ENCODE results near the gene MLX. TPM values are rescaled to one million over a fixed set of nuclear protein-coding genes. Genes with fewer than 3 reads are reported as not detected.
"Not testable (repeated sequence)": the region's sequence is repeated elsewhere in the genome, so short reads cannot be mapped to it uniquely, and the experiment has no call there.

Gene MLX
- total RNA-seq, 1 donor from 2014 or later = 54.8 TPM

DNA sequence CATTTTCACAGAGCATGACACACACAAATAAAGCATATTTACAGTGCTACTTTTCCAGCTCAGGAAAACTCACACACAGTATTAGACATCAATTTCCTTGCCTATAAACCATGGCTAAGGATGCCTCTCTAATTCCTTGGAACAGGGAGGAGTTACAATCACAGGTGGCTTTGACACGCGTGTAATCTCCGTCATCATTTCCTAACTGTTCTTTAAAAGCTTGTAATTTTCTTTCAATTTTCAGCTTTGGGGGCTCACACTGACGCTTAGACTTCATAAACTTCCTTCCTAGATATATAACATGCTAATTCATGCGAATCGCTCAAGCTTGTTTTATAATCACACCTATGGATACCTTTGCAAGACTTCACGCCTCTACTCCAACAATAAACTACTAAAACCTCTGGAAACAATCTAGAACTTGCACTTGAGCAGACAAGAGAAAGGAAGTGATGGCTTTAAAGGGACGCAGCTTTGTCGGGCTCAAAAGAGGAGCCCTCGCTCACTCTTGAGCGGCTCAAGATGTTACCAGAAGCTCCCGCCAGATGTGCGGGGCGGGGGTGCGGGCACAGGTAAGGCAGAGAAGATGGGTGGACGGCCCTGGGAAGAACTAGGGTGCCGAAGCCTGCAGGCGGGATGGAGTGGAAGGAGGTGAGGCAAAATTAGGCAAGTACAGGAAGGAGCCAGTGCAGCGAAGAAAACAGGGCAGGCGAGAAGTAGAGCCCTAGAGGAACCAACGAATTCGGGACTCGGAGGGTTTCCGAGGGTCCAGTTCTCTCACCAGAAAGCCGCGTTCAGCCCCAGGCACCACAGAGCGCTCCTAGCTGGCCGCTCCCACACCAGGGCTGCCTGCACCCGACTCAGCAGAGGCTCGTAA, 41.6 kb downstream of the MLX start:
- DNase-seq (ENCODE audit: low spot score) = peak; percentile 19
- intact Hi-C loops (cut with micrococcal nuclease) = loop anchor here (1.0 to 2.0 kb wide), 3 partner anchors 30 to 69 kb away; partner anchors contain the start of gene COASY
- Mint-ChIP-seq H3K4me1 (ENCODE audit: low read depth) (peaks cover 19% of the 10 kb centered on the region), H3K4me3 (ENCODE audit: low read depth) (peak overlapping the region; percentile 98), H3K9me3 (no peaks in the 10 kb centered on the region), H3K27ac (peak overlapping the region; percentile 92), H3K27me3 (ENCODE audit: low read depth) (no peaks in the 10 kb centered on the region), H3K36me3 (ENCODE audit: low read depth) (peaks cover 37% of the 10 kb centered on the region)

DNA sequence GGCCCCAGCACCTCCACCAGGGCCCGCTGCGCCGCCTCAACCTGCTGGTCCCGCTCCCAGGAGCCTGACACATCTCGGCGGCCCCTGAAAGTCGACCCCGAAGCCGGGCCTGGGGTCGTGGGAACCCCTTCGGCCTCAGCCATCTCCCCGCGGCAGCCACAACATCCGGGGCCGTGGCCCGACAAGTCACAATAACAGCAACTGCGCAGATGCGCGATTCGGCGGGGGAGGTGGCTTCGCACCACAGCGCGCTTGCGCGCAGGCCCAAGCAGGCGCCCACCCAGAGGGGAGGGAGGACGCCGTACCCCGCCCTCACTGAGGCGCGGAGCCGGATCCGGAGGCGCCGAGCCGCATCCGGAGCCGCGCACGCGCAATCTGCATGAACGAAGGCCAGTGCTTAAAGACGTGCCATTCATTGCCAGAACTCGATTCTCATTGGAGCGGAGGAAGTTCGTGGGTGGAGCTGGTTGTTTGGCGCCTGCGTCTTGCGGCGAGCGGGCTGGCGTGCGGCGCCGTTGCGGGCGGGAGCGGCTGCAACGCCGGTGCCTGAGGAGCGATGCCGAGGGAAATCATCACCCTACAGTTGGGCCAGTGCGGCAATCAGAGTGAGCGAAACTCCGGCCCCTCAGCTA, 42.4 kb downstream of the MLX start, which contains the start of the genes RETREG3 and TUBG1:
RETREG3 (minus strand) TSS at position 193 of the 632 bp plus-strand sequence; CDS start at position 143, 50 bp downstream.
TUBG1 (plus strand) TSS at position 502 of the 632 bp plus-strand sequence; CDS start at position 557, 55 bp downstream.
- Mint-ChIP-seq H3K27me3 (ENCODE audit: low read depth) (no peaks in the 10 kb centered on the region), H3K4me1 (ENCODE audit: low read depth) (peaks cover 19% of the 10 kb centered on the region), H3K4me3 (ENCODE audit: low read depth) (peak within 1 kb of the TSS; percentile 98), H3K9me3 (no peaks in the 10 kb centered on the region), H3K27ac (peak within 1 kb of the TSS; percentile 92), H3K36me3 (ENCODE audit: low read depth) (peaks cover 40% of the 10 kb centered on the region)
- intact Hi-C loops (cut with micrococcal nuclease) = loop anchor here (1.0 to 2.0 kb wide), 3 partner anchors 31 to 68 kb away; partner anchors contain the start of gene COASY
- peak; percentile 100 for DNase-seq (ENCODE audit: low spot score)

DNA sequence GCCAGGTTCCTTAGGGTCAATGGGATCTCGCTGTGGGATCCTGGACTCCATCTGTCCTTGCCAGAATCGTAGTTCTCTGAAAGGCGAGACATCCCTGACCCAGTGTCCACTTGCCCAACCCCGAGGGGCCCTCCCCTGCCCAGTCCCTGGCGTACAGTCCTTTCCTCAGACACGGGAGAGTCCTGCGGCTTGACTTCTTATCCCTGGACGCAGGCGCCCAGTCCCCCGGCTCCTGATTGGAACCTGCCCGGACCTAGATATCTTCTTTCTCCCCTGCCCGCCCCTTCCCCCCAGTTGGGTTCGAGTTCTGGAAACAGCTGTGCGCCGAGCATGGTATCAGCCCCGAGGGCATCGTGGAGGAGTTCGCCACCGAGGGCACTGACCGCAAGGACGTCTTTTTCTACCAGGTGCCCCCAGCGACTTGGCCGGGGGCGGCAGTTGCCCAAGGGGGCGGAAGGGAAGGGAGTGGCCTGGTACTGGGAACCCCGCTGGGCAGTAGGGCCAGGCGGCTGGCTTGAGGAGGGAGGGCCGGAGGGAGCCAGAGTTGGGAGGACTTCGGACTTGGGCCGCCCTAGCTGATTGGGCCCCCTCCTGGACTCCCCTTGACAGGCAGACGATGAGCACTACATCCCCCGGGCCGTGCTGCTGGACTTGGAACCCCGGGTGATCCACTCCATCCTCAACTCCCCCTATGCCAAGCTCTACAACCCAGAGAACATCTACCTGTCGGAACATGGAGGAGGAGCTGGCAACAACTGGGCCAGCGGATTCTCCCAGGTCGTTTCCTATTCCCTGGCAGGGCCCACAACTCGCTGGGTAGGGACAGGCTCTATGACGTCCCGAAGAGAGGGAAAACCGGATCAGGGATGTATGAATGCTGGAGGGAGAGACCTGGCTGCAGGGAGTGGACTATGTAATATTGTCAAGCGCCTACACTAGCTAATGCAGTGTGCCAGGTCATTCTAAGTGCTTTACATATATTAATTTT, 43.2 kb downstream of the MLX start:
- Mint-ChIP-seq H3K4me1 (ENCODE audit: low read depth) (peaks cover 19% of the 10 kb centered on the region), H3K27ac (peak overlapping the region; percentile 92), H3K4me3 (ENCODE audit: low read depth) (peak overlapping the region; percentile 98), H3K36me3 (ENCODE audit: low read depth) (peaks cover 43% of the 10 kb centered on the region)
- intact Hi-C loops (cut with micrococcal nuclease) = loop anchor here (1.0 to 2.0 kb wide), 3 partner anchors 32 to 67 kb away; partner anchors contain the start of gene COASY
- not testable (repeated sequence) for H3K27me3 Mint-ChIP-seq (ENCODE audit: low read depth); H3K9me3 Mint-ChIP-seq
- peak; percentile 32 for DNase-seq (ENCODE audit: low spot score)

DNA sequence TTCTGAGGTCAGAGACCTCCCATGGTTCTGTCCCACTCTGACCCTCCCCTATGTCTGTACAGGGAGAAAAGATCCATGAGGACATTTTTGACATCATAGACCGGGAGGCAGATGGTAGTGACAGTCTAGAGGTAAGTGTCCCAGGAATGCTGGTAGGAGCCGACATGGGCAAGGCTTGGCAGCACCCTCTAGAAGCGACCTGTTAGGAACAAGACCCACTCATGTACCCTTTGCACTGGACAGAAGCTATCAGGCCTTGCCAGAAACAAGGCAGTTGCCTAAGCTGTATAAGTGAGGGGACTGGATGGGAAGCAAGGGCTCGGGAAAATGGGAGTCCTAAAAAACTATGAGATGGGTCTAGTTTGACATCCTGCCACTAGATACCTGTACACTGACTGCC, 45.1 kb downstream of the MLX start:
- Mint-ChIP-seq H3K27ac (no peak overlapping the region), H3K4me3 (ENCODE audit: low read depth) (no peak overlapping the region), H3K9me3 (no peaks in the 10 kb centered on the region), H3K27me3 (ENCODE audit: low read depth) (no peaks in the 10 kb centered on the region), H3K36me3 (ENCODE audit: low read depth) (peaks cover 43% of the 10 kb centered on the region), H3K4me1 (ENCODE audit: low read depth) (peaks cover 11% of the 10 kb centered on the region)
- intact Hi-C loops (cut with micrococcal nuclease) = no loop called here
- DNase-seq (ENCODE audit: low spot score) = no peak

DNA sequence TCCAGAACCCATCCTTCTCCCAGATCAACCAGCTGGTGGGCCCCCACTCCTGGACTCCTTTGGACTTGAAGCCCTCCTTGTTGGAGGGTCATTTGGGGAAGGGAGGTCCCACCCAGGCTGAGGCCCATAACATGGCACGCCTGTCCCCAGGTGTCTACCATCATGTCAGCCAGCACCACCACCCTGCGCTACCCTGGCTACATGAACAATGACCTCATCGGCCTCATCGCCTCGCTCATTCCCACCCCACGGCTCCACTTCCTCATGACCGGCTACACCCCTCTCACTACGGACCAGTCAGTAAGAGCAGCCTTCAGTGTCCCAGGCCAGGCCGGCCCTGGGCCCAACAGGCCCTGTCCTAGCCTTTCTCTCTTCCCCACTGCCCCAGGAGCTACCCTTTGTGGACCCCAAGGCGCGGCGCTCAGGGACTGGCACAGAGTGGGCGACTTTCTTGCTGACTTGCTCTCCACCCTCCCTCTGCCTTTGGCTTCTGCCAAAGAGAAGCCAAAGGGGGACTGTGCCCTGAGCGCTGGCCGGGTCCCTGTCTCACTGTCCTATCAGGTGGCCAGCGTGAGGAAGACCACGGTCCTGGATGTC, 46.9 kb downstream of the MLX start:
- Mint-ChIP-seq H3K36me3 (ENCODE audit: low read depth) (peaks cover 43% of the 10 kb centered on the region), H3K27me3 (ENCODE audit: low read depth) (no peaks in the 10 kb centered on the region), H3K4me3 (ENCODE audit: low read depth) (no peak overlapping the region), H3K4me1 (ENCODE audit: low read depth) (peaks cover 5% of the 10 kb centered on the region), H3K27ac (no peak overlapping the region), H3K9me3 (no peaks in the 10 kb centered on the region)
- DNase-seq (ENCODE audit: low spot score) = no peak
- intact Hi-C loops (cut with micrococcal nuclease) = no loop called here

DNA sequence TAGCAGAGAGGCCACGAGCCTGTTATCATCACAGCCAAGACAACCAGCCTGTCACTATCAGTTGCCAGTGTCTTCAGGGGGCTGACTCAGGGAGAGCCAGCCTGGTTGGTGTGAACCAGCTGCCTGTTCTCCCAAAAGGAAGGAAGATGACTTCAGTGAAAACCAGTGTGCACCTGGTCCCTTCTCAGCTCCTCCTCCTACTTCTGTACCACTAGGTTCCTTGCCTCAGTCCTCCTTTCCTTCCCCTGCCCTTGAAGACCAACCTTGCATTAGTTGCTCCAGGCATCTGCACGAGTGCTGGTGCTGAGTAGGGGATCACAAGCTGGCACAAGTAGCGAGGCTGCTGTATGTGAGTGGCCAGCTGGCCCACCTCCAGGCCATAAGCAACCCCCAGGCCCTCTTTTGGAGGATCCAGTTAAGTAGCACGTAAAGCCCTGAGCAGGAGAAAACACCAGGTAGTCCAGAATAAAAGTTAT, 51.1 kb downstream of the MLX start:
- no peak overlapping the region for H3K27ac Mint-ChIP-seq
- H3K4me1 Mint-ChIP-seq (ENCODE audit: low read depth) = peaks cover 7% of the 10 kb centered on the region
- no peaks in the 10 kb centered on the region for H3K9me3 Mint-ChIP-seq
- H3K4me3 Mint-ChIP-seq (ENCODE audit: low read depth) = no peak overlapping the region
- DNase-seq (ENCODE audit: low spot score) = no peak
- H3K27me3 Mint-ChIP-seq (ENCODE audit: low read depth) = peaks cover 5% of the 10 kb centered on the region
- intact Hi-C loops (cut with micrococcal nuclease) = no loop called here
- H3K36me3 Mint-ChIP-seq (ENCODE audit: low read depth) = peaks cover 27% of the 10 kb centered on the region

DNA sequence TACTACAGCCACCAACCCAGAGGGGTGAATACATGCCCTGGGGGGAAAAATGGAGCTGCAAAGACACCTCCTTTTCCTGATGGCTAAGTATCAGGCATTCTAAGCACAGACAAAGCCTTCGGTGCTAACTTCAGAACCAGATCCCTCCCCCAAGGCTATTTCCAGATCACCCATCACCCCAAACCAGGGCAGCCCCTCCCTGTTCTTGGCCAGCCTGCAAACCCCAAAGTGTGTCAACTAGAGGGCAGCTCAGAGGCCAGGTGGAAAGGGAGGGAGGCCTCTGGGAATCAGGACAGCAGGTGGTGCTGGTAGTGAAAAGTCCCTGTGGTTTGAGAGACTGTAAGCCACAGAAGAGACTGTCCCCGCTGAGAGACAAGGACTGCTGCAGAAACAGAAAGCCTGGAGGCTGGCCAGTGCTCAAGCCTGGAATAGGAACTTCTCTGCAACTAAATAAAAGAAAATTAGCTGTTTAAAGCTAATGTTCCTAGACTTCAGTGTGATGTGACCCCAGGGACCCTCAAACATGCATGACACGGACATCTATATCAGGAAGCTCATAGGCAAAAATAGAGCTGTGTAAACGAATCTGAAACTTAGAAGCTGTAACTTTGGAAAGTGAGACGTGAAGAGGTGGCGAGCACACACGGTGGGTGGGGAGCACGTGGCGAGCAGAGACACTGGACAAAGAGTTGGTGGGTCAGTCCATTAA, 51.7 kb downstream of the MLX start:
- H3K27me3 Mint-ChIP-seq (ENCODE audit: low read depth) = peaks cover 5% of the 10 kb centered on the region
- intact Hi-C loops (cut with micrococcal nuclease) = no loop called here
- DNase-seq (ENCODE audit: low spot score) = no peak
- peaks cover 24% of the 10 kb centered on the region for H3K36me3 Mint-ChIP-seq (ENCODE audit: low read depth)
- no peak overlapping the region for H3K27ac Mint-ChIP-seq
- no peaks in the 10 kb centered on the region for H3K9me3 Mint-ChIP-seq
- peaks cover 7% of the 10 kb centered on the region for H3K4me1 Mint-ChIP-seq (ENCODE audit: low read depth)
- H3K4me3 Mint-ChIP-seq (ENCODE audit: low read depth) = no peak overlapping the region

DNA sequence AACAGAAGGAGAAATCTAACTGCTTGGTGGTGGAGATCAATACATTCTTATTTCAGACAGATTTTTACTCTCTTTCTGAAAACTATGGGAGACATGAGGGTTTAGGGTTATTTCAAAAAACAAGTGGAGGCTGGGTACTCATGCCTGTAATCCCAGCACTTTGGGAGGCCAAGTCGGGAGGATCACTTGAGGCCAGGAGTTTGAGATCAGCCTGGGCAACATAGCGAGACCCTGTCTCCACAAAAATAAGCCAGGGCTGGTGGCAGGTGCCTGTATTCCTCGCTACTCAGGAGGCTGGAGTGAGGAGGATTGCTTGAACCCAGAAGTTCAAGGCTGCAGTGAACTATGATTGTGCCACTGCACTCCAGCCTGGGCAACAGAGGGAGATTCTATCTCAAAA, 55.1 kb downstream of the MLX start:
- H3K27ac Mint-ChIP-seq; H3K4me1 Mint-ChIP-seq (ENCODE audit: low read depth); DNase-seq (ENCODE audit: low spot score); intact Hi-C loops (cut with micrococcal nuclease); H3K4me3 Mint-ChIP-seq (ENCODE audit: low read depth); H3K9me3 Mint-ChIP-seq; H3K36me3 Mint-ChIP-seq (ENCODE audit: low read depth); H3K27me3 Mint-ChIP-seq (ENCODE audit: low read depth): not testable (repeated sequence)

Other genes starting within 250 kb of the MLX start
- gene STAT3, start 178.7 kb upstream of the MLX start, total RNA-seq = 250 and 262 TPM in 2 replicates
- 3.5 and 3.8 TPM in 2 replicates for gene CAVIN1, start 143.8 kb upstream of the MLX start, total RNA-seq
- gene ATP6V0A1, start 108.2 kb upstream of the MLX start, total RNA-seq = 16.0 and 17.5 TPM in 2 replicates
- gene NAGLU, start 30.9 kb upstream of the MLX start, total RNA-seq = 17.4 and 19.9 TPM in 2 replicates
- 0.91 and 1.4 TPM in 2 replicates for gene HSD17B1, start 14.2 kb upstream of the MLX start, total RNA-seq
- gene COASY, start 5.0 kb upstream of the MLX start, total RNA-seq = 90.6 and 91.6 TPM in 2 replicates
- 23.3 and 26.6 TPM in 2 replicates for gene PSMC3IP, start 10.6 kb downstream of the MLX start, total RNA-seq
- gene RETREG3, start 42.3 kb downstream of the MLX start, total RNA-seq = 37.7 and 39.0 TPM in 2 replicates
- gene TUBG1, start 42.6 kb downstream of the MLX start, total RNA-seq = 85.5 and 94.9 TPM in 2 replicates
- gene TUBG2, start 92.2 kb downstream of the MLX start, total RNA-seq = 12.2 and 12.6 TPM in 2 replicates
- gene PLEKHH3, start 109.9 kb downstream of the MLX start, total RNA-seq = 0.57 and 1.0 TPM in 2 replicates
- 0.16 and 0.23 TPM in 2 replicates for gene CCR10, start 114.7 kb downstream of the MLX start, total RNA-seq
- gene CNTNAP1, start 115.4 kb downstream of the MLX start, total RNA-seq = 1.3 and 2.4 TPM in 2 replicates
- 36.1 and 37.1 TPM in 2 replicates for gene EZH1, start 177.9 kb downstream of the MLX start, total RNA-seq
- gene RAMP2, start 194.1 kb downstream of the MLX start, total RNA-seq = not detected in 2 replicates
- gene VPS25, start 206.3 kb downstream of the MLX start, total RNA-seq = 88.8 and 90.4 TPM in 2 replicates
- gene WNK4, start 213.5 kb downstream of the MLX start, total RNA-seq = 0.16 and 0.28 TPM in 2 replicates
- gene COA3, start 231.6 kb downstream of the MLX start, total RNA-seq = 51.2 and 51.7 TPM in 2 replicates
- 0.09 TPM in 1 of 2 replicates, not detected in the other for gene CNTD1, start 231.8 kb downstream of the MLX start, total RNA-seq

Measured in activated T-helper 2 cell treated with anti-CD3 and anti-CD28 coated beads, Interferon-gamma antibody, Interleukin-2, Interleukin-4, amounts not matched to agents 10 μg/mL and 5 μg/mL and 100 μg/mL, durations not matched to agents 14 hours and 24 hours and 36 hours (primary cell).